K562 (cell line): ENCODE results near the gene AQR. TPM values are rescaled to one million over a fixed set of nuclear protein-coding genes. Genes with fewer than 3 reads are reported as not detected.

Source experiments
- DNMT1 ChIP-seq: fragments of 450-650 bp; IDR thresholded peaks from 2 replicates; pipeline ENCODE4 v1.6.1; 2016; ENCODE audit warnings: antibody characterized with exemption, mild to moderate bottlenecking
- FOXP1 ChIP-seq: sonication (generic); formaldehyde crosslinking; IDR thresholded peaks from 2 replicates; pipeline ENCODE4 v1.8.0; 2022; ENCODE audit warnings: mild to moderate bottlenecking, missing genetic modification reagents
- KAT7 ChIP-seq: sonication (generic); formaldehyde crosslinking; IDR thresholded peaks from 2 replicates; pipeline ENCODE4 v1.8.0; 2022; ENCODE audit warnings: missing genetic modification reagents, mild to moderate bottlenecking, borderline replicate concordance
- KLF13 ChIP-seq: fragments of 450-650 bp; IDR thresholded peaks from 2 replicates; pipeline ENCODE4 v1.6.1; 2016; ENCODE audit warnings: missing genetic modification characterization, low read depth, mild to moderate bottlenecking, missing compliant biosample characterization, moderate library complexity, borderline replicate concordance
- NBN ChIP-seq: fragments of 450-650 bp; IDR thresholded peaks from 2 replicates; pipeline ENCODE4 v1.6.1; 2016; ENCODE audit warnings: low read depth, mild to moderate bottlenecking
- OTX1 ChIP-seq: fragments of 450-650 bp; formaldehyde crosslinking; IDR thresholded peaks from 2 replicates; pipeline ENCODE4 v1.4.0; 2022; ENCODE audit warnings: mild to moderate bottlenecking
- POLR3A ChIP-seq: IDR thresholded peaks from 2 replicates; pipeline ENCODE4 v1.6.1; 2011; ENCODE audit warnings: borderline replicate concordance, mild to moderate bottlenecking, moderate library complexity; ENCODE audit not compliant: insufficient read length, insufficient read depth; ENCODE audit errors: extremely low read depth
- SMARCA4 ChIP-seq: fragments of 450-650 bp; IDR thresholded peaks from 2 replicates; pipeline ENCODE4 v1.6.1; 2016
- SMARCE1 ChIP-seq: fragments of 450-650 bp; IDR thresholded peaks from 2 replicates; pipeline ENCODE4 v1.7.1; 2016; ENCODE audit warnings: mild to moderate bottlenecking
- STAT5A ChIP-seq: IDR thresholded peaks from 2 replicates; pipeline ENCODE4 v1.6.1; 2012; ENCODE audit warnings: low read length, inconsistent platforms, borderline replicate concordance
- TARDBP ChIP-seq: fragments of 450-650 bp; IDR thresholded peaks from 2 replicates; pipeline ENCODE4 v1.6.1; 2016
- TRIM24 ChIP-seq, 2 experiments: fragments of 450-650 bp; IDR thresholded peaks; 2 replicates each; pipeline ENCODE4 v1.6.1; 2016
- ZBTB7A ChIP-seq: IDR thresholded peaks from 2 replicates; pipeline ENCODE4 v1.6.1; 2011; ENCODE audit warnings: low read depth, mild to moderate bottlenecking, low read length, moderate library complexity, borderline replicate concordance; ENCODE audit not compliant: control insufficient read depth
- polyA plus RNA-seq, 8 experiments: library from polyadenylated mRNA; depleted of rRNA in 4 of 8; stranded (reverse) in 5 of 8; unstranded in 3 of 8; fragments of >200 nt; fragmentation: Nextera tagmentation in 2 of 8; fragmentation: Illumina TruSeq in 1 of 8; extraction: Ambion mirVana in 2 of 8; extraction: Trizol in 1 of 8; gene quantifications; 2 replicates each; pipeline versions ENCODE4 v1.2.1 to v1.2.3, GENCODE V29; 2011 to 2014; ENCODE audit warnings: inconsistent platforms in 1 of 8, missing spikeins in 1 of 8
- total RNA-seq, 7 experiments: library from RNA; depleted of rRNA in 6 of 7; stranded (reverse); fragments of >200 nt in 6 of 7; fragmentation: Illumina TruSeq in 2 of 7; extraction: Trizol in 2 of 7; gene quantifications; 2 replicates each; pipeline versions ENCODE4 v1.2.1 to v1.2.3, GENCODE V29; 2011 to 2021; ENCODE audit warnings: low replicate concordance in 1 of 7
- TF ChIP-seq, protein P1 (sequence below): sonication (generic); formaldehyde crosslinking; IDR thresholded peaks from 2 replicates; pipeline ENCODE4 v1.8.0; 2022; ENCODE audit warnings: mild to moderate bottlenecking, low read depth, missing genetic modification reagents
- TF ChIP-seq, protein P2 (sequence below): IDR thresholded peaks from 2 replicates; pipeline ENCODE4 v1.6.1; 2011; ENCODE audit warnings: borderline replicate concordance, low read depth, mild to moderate bottlenecking, moderate library complexity, low read length; ENCODE audit not compliant: insufficient read depth, poor library complexity, severe bottlenecking
- TF ChIP-seq, protein P3 (sequence below): fragments of 200-800 bp; sonication (Bioruptor generic); IDR thresholded peaks from 2 replicates; pipeline ENCODE4 v1.6.1; 2017; ENCODE audit warnings: missing genetic modification characterization, missing compliant biosample characterization

The AQR gene
- total and polyA plus RNA-seq, 9 of the 15 experiments (the other 6 are each of a cell fraction or from before 2014, with no cell fraction given), result 22.0 to 62.9 (median 39.3) TPM

DNA sequence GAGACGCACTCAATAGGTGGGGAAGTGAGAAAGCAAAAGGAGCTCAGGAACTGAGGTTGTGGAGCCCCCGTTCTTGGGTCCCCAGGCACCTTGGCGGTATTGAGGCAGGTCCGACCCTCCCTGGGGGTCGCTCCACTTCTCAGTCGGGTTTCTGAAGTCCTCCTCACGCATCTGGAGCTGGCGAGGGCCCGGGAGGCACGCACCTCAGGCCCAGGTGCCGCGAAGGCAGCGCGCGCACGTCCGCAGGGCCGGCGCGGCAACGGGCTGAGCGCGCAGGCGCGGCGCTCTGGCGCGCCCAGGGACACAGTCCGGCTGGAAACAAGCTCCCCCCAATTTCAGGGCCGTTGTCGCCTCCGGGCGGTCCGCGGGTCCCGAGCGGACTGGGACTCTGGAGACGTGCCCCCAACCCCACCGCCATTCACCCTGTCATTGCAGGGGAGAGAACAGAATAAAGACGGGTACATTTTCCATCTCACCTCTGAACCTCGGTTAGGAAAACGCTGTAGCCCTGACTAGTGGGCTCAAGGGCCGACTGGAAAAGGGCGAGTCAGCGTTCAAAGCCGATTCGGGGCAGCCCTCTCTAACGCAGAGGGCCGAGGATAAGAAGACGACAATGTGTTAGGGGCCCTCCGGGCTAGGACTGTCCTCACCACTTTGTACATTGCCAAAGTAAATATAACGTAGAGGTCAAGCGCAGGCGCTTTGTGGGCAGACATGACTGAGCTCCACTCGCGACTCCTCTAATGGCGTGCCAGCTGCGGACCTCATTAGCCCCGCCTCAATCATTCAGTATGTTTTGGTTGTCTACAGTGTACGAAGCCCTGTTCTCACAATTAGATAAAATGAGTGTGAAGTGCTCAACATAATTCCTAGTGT lies 18.7 kb upstream of the AQR start, which contains the start of gene ZNF770 (continued):
- TF ChIP-seq, protein P1, sequence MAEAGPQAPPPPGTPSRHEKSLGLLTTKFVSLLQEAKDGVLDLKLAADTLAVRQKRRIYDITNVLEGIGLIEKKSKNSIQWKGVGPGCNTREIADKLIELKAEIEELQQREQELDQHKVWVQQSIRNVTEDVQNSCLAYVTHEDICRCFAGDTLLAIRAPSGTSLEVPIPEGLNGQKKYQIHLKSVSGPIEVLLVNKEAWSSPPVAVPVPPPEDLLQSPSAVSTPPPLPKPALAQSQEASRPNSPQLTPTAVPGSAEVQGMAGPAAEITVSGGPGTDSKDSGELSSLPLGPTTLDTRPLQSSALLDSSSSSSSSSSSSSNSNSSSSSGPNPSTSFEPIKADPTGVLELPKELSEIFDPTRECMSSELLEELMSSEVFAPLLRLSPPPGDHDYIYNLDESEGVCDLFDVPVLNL (CRISPR knock-in tag), result 0 out of 2 replicates have a peak, but pooled peaks have one; percentile 62
- peak; percentile 61 for TF ChIP-seq TARDBP
- TF ChIP-seq POLR3A, result no peak
- TF ChIP-seq NBN, result peak; percentile 47; the same call in 1 of the 2 replicates
- peak in 1 of 2 experiments; percentile 97; a peak in 2 of 4 replicates for TF ChIP-seq TRIM24 (IDR thresholded peaks at IDR 0.05)
- TF ChIP-seq, protein P2, sequence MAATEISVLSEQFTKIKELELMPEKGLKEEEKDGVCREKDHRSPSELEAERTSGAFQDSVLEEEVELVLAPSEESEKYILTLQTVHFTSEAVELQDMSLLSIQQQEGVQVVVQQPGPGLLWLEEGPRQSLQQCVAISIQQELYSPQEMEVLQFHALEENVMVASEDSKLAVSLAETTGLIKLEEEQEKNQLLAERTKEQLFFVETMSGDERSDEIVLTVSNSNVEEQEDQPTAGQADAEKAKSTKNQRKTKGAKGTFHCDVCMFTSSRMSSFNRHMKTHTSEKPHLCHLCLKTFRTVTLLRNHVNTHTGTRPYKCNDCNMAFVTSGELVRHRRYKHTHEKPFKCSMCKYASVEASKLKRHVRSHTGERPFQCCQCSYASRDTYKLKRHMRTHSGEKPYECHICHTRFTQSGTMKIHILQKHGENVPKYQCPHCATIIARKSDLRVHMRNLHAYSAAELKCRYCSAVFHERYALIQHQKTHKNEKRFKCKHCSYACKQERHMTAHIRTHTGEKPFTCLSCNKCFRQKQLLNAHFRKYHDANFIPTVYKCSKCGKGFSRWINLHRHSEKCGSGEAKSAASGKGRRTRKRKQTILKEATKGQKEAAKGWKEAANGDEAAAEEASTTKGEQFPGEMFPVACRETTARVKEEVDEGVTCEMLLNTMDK, result no peak
- no peak for TF ChIP-seq DNMT1
- peak; percentile 29; the same call in 1 of the 2 replicates for TF ChIP-seq SMARCE1
- TF ChIP-seq KAT7 (CRISPR knock-in tag), result peak; percentile 98
- no peak for TF ChIP-seq OTX1 (CRISPR knock-in tag)
- TF ChIP-seq, protein P3, sequence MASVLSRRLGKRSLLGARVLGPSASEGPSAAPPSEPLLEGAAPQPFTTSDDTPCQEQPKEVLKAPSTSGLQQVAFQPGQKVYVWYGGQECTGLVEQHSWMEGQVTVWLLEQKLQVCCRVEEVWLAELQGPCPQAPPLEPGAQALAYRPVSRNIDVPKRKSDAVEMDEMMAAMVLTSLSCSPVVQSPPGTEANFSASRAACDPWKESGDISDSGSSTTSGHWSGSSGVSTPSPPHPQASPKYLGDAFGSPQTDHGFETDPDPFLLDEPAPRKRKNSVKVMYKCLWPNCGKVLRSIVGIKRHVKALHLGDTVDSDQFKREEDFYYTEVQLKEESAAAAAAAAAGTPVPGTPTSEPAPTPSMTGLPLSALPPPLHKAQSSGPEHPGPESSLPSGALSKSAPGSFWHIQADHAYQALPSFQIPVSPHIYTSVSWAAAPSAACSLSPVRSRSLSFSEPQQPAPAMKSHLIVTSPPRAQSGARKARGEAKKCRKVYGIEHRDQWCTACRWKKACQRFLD (CRISPR knock-in tag), result peak; percentile 80
- TF ChIP-seq KLF13 (tag), result 0 out of 2 replicates have a peak, but pooled peaks have one; percentile 59
- peak; percentile 21; the same call in 1 of the 2 replicates for TF ChIP-seq SMARCA4
- no peak for TF ChIP-seq STAT5A
- peak; percentile 73; the same call in 1 of the 2 replicates for TF ChIP-seq FOXP1 (CRISPR knock-in tag)
- peak; percentile 93 for TF ChIP-seq ZBTB7A
